H1 (cell line): ENCODE data around the gene CAMTA1.

Source experiments
- EZH2 ChIP-seq: fragments of 200-600 bp; sonication (generic); IDR thresholded peaks from 2 replicates; pipeline ENCODE4 v1.7.1; 2012; ENCODE audit warnings: low read depth, mild to moderate bottlenecking, moderate library complexity, low read length, inconsistent platforms; ENCODE audit not compliant: severe bottlenecking
- FOSL1 ChIP-seq: IDR thresholded peaks from 2 replicates; pipeline ENCODE4 v1.6.1; 2011; ENCODE audit warnings: mild to moderate bottlenecking, low read depth, low read length, moderate library complexity; ENCODE audit not compliant: insufficient read depth

DNA sequence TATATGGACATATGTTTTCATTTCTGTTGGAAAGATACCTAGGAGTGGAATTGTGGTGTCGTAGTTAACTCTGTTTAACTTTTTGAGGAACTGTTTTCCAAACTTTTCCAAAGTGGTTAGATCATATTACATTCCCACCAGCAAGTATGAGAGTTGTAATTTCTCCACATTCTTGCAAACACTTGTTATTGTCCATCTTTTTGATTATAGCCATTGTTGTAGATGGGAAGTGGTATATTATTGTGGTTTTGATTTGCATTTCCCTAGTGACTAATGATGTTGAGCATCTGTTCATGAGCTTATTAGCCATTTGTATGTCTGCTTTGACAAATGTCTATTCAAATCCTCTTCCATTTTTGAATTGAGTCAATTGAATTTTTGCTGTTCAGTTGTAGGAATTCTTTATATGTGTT lies 19.8 kb downstream of the CAMTA1 start:
- TF ChIP-seq FOSL1: no peak
- no peak for TF ChIP-seq EZH2
